Measurements from ENCODE around the gene SLC6A13.
A peak's percentile ranks its signal among the peaks of the same experiment; 100 is the strongest.
"Not testable (repeated sequence)": the region's sequence is repeated elsewhere in the genome, so short reads cannot be mapped to it uniquely, and the experiment has no call there.

The SLC6A13 gene

DNA sequence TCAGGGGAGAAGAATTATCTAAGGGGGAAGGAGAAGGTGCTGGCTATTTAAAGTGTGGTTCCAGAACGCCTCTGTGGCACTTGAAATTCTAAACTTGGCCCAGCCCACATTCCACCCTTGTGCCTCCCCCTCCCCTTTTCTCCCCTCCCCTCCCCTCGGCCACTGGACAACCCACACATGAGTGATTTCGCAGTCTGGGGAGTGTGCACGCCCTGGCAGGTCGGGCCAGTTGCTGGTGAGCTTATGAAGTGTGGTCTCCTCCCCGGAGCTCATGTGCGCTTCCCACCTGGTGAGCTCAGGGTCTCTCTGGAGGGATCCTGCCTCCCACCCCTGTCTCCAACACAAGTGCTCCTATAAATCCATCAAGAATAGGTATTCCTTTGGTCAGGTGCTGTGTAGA lies at the start of gene SLC6A13:
Gene SLC6A13, minus strand, starts transcription at position 20 of the 400 bp plus-strand sequence. CDS start 2,784 bp downstream, outside the sequence.
- DNase-seq: no peak

DNA sequence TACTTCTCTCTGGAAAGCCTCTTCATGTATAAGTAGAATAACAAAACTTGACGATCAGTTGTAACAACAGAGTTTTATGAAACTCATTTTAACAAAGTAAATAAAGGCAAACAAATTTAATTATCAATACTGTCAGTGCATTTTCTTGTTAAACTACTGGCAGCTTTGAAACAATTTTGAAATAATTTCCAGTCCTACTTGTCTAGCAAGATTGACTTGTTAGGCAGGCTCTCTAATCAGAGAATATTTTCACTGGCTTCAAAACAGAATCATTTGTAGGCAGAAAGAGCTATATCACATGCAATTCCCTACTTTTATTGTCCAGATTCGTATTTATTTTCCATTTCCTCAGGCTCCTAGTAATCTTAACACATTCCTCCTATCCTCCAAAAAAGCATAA lies 45.9 kb upstream of the SLC6A13 start:
- no peak for DNase-seq

DNA sequence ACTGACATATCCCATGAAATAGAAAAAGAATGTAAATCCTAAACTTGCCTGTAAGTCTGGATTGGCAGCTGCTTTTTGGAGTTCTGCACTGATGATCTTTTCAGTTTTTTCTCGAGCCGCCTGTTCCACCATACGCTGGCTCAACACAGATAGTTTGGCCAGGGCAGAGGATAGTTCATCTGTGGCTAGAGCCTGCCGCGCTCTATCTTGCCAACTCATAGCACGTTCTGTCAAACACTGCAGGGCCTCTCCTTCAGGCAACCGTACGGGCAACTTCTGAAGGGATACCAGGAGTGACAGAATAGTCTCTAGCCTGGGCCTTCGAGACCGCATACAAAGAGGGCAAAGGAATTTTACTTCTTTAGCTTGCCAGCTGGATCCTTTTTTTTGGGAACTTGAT lies 44.8 kb upstream of the SLC6A13 start:
- DNase-seq: no peak

DNA sequence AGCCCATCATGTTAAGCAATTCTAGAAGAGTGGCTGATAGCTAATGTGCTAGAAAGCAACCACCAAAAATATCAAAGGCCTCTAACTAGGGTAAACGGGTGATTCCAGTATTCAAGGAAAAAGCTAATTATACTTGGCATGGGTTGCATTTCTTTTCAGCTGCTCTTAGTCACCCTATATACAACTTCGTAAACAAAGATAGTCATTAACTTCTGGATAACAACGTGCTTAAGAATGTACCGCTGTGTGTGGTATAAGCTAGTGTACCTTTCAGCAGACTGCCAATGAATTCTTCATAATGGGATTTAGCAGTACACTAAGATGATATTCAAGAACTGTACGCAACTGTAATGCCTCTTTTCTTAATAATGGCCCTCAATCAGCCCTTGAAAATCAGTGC lies 42.2 kb upstream of the SLC6A13 start:
- no peak for DNase-seq

DNA sequence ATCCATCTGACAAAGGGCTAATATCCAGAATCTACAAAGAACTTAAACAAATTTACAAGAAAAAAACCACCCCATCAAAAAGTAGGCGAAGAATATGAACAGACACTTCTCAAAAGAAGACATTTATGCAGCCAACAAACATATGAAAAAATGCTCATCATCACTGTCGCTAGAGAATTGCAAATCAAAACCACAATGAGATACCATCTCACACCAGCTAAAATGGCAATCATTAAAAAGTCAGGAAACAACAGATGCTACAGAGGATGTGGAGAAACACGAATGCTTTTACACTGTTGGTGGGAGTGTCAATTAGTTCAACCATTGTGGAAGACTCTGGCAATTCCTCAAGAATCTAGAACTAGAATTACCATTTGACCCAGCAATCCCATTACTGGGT lies 40.1 kb upstream of the SLC6A13 start:
- not testable (repeated sequence) for DNase-seq

DNA sequence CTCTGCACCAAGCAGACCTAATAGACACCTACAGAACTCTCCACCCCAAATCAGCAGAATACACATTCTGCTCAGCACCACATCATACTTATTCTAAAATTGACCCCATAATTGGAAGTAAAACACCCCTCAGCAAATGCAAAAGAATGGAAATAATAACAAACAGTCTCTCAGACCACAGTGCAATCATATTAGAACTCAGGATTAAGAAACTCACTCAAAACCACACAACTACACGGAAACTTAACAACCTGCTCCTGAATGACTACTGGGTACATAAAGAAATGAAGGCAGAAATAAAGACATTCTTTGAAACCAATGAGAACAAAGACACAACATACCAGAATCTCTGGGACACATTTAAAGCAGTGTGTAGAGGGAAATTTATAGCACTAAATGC lies 37.5 kb upstream of the SLC6A13 start:
- not testable (repeated sequence) for DNase-seq

DNA sequence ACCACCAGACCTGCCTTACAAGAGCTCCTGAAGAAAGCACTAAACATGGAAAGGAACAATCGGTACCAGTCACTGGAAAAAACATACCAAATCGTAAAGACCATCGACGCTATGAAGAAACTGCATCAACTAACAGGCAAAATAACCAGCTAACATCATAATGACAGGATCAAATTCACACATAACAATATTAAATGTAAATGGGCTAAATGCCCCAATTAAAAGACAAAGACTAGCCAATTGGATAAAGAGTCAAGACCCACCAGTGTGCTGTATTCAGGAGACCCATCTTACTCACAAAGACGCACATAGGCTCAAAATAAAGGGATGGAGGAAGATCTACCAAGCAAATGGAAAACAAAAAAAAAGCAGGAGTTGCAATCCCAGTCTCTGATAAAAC lies 36.9 kb upstream of the SLC6A13 start:
- not testable (repeated sequence) for DNase-seq

DNA sequence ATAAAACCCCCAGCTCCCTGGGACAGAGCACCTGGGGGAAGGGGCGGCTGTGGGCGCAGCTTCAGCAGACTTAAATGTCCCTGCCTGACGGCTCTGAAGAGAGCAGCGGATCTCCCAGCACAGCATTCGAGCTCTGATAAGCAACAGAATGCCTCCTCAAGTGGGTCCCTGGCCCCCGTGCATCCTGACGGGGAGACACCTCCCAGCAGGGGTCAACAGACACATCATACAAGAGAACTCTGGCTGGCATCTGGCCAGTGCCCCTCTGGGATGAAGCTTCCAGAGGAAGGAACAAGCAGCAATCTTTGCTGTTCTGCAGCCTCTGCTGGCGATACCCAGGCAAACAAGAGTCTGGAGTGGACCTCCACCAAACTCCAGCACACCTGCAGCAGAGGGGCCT lies 35.4 kb upstream of the SLC6A13 start:
- DNase-seq: not testable (repeated sequence)

DNA sequence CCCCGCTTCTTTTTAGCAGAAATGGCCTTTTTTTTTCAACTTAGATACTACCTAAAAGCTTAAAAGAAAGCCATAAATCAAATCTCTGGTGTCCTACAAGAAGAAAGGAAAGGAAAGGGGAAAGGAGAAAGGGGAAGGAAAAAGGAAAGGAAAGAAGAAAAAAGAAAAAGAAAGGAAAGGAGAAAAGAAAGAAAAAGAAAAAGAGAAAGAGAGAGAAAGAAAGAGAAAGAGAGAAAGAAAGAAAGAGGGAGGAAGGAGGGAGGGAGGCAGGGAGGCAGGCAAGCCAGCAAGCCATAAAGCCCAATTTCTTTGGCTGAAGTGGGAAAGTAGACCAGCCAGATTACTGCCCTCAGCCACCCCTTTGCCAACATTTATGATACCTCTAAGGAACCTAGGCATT lies 32.5 kb upstream of the SLC6A13 start:
- no peak for DNase-seq

DNA sequence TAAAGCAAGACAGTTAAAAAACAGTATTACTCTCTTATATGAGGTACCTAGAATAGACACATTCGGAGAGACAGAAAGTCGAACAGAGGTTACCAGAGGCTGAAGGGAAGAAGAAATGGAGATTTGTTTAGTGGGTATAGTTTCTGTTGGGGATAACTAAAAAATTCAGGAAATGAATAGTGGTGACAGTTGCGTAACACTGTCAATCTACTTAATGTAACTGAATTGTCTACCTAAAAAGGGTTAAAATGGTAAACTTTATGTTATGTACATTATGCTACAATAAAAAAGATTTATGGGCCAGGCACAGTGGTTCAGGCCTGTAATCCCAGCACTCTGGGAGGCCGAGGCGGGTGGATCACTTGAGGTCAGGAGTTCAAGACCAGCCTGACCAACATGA lies 30.6 kb upstream of the SLC6A13 start:
- DNase-seq: no peak

DNA sequence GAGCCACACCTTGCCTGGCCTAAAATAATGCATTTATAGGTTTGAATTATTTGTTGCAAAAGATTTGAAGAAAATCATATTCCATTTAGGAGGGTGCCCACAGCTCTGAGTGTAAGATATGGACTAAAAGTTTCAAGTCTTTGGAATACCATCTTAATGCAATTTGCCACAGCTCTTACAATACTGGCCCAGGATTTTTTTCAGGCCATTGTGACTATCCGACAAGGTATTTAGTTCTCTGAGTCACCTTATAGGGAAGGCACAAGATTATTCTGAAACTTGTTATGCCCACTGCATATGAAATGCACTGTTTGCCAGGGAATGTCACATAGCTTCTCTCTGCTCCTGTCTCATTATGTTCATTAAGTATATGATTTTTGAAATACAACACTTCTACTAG lies 29.6 kb upstream of the SLC6A13 start:
- no peak for DNase-seq

DNA sequence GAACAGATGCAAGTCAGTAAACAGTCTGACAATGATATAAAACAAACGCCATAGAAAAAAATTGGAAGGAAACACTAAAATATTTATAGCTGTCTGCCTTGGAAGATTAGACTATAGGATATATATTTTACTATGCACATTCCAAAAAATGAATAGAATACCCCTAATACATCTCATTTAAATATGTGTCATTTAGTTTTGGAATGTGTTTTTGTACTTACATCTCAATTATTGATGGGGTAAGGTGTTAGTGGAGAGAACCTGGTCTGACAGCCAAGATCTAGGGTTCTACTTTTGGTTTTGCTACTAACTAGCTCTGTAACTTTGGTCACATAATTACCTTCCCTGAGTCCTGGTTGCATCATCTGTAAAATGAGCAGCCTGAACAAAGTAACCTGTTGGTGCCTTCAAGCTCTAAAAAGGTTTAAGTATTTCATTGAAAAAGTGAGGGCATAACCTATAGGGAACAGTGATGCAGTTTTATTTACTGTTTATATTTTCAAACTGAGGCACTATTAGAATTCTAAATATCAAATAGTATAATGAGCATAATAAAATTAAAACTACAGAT lies 28.6 kb upstream of the SLC6A13 start:
- no peak for DNase-seq

DNA sequence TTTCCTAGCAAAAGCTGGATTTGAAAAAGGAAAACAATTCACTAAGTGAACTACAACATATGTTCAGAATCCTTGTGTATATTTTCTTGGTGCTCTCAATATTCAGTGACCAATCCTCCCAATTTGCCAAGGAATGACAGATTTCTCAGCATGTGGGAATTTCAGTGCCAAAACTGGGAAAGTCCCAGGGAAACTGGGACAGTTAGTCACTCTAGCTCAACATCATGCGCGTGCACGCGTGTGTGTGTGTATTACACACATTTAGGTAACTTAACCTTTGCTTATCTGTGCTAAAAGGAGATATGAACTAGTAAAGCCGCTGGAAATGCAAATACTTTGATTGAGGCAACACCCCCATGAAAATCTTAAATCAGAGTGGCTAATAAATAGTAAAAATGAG lies 26.1 kb upstream of the SLC6A13 start:
- peak; percentile 49 to 85 for DNase-seq

DNA sequence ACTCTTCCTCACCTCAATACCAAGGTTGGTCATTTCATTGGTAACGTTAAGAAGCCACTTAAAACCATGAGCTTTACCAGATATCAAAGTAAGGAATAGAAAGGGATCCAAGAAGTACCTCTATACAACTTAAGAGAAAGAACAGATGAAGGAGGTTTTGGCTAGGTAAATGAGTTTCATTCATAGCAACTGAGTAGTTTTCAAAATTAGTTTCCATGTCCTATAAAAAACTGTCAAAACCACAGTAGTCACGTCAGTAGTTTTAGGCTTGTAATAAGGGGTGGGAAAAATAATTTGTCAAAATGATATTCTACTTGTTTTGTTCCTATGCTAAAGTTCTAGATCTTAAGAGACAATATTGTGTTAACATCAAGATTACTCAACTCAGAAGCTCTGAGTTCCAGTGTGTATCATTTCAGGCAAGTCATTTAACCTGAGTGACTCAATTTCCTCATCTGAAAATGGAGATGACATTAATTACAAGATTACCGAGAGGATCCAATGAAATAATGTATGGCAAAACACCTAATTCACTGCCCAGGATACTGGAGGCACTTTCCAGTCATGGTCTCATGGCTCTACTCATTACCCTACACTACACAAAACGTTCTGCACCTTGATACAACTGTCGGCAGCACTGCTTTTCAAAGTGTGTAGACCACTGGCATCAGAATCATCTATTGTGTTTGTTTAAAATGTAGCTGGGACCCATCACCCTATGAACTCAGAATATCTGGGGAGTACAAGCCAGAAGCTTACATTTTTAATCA lies 24.1 kb upstream of the SLC6A13 start:
- DNase-seq: no peak

DNA sequence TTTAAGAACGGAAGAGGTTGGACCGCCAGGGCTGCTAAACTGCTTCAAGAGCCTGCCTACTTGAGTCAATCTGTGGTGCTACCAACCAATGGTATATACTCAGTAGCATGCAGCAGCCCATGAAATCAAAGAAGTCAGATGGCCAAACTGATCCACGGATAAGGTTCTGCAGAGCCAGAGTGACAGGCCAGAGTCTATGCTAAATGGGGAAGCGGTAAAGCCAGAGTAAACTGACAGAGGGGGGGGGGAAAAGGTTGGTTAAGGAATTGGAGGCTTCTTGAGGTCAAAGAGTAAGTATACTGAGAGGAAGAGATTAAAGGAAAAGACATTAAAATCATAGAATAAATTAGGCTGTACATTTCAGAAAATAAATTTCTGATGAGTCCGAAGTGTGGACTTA lies 15.4 kb upstream of the SLC6A13 start:
- no peak for DNase-seq

DNA sequence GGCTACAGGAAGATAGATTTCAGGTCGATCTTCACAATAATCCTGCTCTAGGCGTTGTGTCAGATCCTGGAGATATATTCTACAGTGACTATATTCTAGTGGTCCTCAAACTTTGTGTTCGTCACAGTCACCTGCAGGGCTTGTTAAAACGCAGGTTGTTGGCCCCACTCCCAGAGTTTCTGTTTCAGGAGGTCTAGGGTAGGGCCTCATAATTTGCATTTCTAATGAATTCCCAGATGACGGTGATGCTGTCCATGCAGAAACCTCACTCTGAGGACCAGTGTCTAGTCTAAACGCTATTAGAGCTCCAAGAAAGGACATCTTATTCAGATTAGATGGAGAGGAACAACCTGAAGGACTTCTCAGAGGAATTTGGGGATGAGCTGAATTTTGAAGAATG lies 13.2 kb upstream of the SLC6A13 start:
- DNase-seq: no peak

DNA sequence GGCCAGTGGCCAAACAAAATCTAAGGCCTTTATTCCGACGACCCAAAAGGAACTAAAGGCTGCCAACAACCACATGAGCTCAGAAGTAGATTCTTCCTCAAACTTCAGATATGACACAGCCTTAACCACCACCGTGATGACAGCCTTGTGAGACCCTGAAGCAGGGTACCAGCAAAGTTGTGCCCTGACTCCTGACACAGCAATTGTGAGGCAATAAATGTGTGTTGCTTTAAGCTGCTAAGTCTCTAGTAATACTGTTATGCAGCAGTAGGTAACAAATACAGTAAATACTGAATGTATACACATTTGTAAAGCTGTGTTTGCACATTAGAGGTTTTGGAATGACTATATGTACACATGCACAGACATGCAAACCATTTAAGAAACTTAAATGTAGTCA lies 10.7 kb upstream of the SLC6A13 start:
- DNase-seq: no peak

DNA sequence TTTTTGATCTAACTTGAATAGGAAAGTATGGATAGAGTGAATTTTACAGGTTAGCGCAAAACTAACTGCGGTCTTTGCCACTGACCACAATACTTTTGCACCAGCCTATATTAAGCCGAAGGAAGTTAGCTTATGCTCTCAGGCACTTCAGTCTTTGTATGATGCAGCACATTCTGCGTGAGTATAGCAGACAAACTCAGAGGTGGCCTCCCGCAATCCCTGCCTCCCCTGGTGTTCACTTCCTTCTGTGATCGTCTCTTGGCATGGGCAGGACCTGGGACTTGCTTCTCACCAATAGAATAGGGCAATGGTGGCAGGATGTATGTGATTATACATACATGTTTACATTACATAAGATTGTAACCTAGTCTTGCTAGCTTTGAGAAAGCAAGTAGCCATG lies 10.3 kb upstream of the SLC6A13 start:
- no peak for DNase-seq

DNA sequence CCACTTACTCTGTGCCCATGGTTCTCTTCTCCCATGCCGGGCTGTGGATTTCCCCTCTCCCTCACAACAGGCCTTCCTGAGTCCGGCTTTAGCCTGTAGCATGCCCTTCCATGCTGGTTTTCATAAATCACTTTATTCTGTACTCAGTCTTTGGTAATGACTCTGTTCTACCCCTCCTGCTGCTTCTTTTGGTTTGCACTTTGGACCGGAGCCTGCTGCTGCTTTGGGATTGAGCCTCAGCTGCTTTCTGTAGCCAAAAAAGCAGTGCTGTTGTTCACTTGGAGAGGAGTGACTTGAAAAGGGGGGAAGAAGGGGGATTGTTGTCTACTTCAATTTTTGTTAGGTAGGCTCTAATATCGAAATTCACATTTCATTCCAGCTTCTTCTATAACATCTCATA lies 8.5 kb upstream of the SLC6A13 start:
- peak; percentile 21 to 46 for DNase-seq

DNA sequence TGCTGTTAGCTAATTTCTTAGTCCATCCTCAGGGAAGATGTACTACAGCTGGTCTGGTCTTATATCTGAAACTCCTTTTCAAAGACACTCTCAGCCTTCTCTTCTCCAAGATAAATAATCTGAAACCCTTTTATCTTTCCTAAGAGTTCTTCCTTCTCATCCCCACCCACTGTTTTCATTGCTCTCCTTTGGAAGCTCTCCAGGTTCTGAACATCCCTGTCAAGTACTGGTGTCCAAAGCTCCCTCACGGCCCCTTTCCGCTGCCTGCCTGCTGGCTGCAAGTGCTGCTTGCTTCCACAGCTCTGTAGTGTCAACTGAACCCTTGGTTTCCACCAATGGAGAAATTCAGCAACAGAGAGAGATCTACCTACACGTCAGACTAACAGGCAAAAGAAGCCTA lies 6.6 kb upstream of the SLC6A13 start:
- peak in 1 of 2 experiments; percentile 32 for DNase-seq

DNA sequence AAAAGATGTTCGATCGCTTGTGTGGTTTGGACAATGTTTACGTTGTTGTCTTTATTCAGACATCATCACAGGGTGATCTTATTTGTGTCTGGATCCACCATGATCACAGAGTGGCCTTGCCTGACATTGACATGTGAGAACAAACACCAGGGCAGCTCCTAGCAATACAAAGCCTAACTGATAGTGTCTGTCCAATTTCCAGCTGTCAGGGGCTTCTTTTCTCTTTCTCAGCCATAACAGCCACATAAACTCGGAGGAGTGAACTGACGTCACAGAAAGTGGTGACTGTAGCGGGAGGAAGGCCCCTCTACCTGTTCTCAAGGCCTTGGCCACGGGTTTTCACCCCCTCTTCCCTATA lies 5.8 kb upstream of the SLC6A13 start:
- no peak for DNase-seq

DNA sequence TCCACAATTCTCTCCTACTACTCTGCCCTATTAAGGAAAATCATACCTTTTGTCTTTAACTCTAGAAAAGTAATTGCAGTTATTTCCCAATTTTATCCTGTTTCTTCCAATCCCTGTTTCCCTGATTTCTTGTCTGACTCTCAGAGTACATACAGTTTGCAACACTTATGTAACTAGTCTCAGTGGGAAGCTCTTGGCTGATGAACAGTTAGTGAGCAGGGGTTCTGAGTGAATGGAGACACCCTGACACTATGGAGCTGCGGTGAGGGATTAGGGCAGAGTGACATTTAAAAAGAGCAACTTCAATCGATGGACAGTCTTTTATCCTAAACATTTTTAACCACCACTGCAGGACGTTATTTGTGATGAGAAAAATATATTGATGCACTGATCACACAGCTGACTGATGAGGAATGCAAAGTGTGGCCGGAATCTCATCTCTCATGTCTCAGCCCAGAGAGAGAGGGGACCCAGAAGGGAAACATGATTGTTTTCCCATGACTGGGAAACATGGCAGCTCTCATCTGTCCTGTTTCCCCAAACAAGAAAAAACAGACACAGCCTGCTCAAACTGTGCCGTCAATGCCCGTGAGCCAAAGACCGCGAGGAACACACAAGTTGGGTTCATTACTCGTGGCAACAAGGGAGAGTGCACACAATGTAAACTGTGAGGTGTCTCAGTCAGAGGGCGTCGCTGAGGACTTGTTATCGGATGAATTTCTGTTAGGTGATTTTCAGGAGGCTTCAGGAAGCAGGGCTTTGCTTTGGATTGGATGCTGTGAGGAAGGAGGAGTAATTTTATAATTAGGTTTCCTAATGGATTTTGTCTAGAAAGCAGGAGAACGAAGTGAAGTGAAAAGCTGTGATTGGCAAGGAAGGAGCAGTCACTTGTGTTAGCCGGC lies 5.2 kb upstream of the SLC6A13 start:
- DNase-seq: no peak

DNA sequence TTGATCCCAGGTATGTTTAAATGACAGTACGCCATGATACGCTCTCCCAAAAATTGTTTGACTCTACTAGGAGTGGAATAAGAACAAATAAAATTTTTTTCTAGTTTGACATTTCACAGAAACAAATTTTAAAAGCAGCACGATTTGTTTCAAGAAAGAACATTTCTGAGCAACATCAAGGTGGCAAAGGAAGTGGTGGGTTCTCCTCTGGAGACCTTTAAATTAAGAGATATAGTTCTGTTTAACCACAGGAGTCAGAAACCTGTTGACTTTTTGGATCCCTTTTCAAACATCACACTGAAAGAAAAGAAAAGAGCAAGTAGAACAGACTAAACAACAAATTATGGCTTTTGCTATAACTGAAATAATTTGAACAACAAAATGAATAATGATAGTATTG lies 2.5 kb upstream of the SLC6A13 start:
- DNase-seq: no peak

DNA sequence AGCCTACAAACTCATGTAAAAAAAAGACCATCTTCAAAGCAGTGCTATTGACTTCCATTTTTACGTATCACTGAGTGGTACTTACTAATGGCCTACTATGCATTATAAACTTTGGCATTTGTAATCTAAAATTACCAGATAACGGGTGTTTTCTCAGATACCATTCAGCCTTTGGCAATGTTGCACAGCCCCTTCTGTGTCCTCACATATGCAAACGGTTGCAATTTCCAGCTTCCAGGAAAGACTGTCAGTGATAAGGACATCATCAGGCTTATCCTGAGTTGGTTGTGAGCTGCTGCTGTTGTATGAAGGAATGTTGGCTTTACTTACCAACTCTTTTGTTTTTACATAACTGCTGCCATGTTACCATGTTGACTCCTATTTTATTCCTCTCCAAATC lies 1.6 kb upstream of the SLC6A13 start:
- no peak for DNase-seq

Measured in NCI-H446 (cell line).